Spleen (tissue), 7 donors: ENCODE data around the gene GATAD2A.
"Not testable (repeated sequence)": the region's sequence is repeated elsewhere in the genome, so short reads cannot be mapped to it uniquely, and the experiment has no call there.

Experiments used
- CTCF ChIP-seq, 11 experiments: fragments of 200-600 bp in 7 of 11; fragments of 450-650 bp in 4 of 11; sonication (generic) in 4 of 11; IDR thresholded peaks in 8 of 11; conservative IDR thresholded peaks in 3 of 11; 1 replicate in 7 of 11; 2 replicates in 4 of 11; pipeline versions ENCODE4 v1.4.0 to v1.8.0; 2016 to 2021; ENCODE audit warnings: antibody characterized with exemption in 11 of 11, inconsistent platforms in 4 of 11, mild to moderate bottlenecking in 1 of 11
- POLR2AphosphoS5 ChIP-seq, 3 donors: sonication (generic); formaldehyde crosslinking; IDR thresholded peaks; one replicate each; pipeline ENCODE4 v1.5.1; 2017; ENCODE audit warnings: antibody characterized with exemption in 3 of 3
- donor health status: DM: no; HTN: no; CAD: no; lungs with moderate emphysema.
- donor health status: DM: no; HTN: no; CAD: no.
- donor health status: DM: no; HTN: no; CAD: no.

GRCh38 chr19:19394333-19394732 is 11.1 kb upstream of the GATAD2A start:
- not testable (repeated sequence) for TF ChIP-seq CTCF (IDR thresholded peaks at IDR 0.05 in 8 of 11, conservative IDR thresholded peaks at IDR 0.05 in 3 of 11); POLR2AphosphoS5 (IDR thresholded peaks at IDR 0.05)
